LNCaP clone FGC (cell line): ENCODE measurements around the gene DHPS.
"Not testable (repeated sequence)": the region's sequence is repeated elsewhere in the genome, so short reads cannot be mapped to it uniquely, and the experiment has no call there.

Source experiments
- DNase-seq: peaks from one replicate; pipeline ENCODE4 v3.0.0-alpha.2; 2011; ENCODE audit warnings: low read depth
- H3K4me3 ChIP-seq: 2 replicates; pipeline ENCODE4 v1.5.1; 2011; ENCODE audit warnings: mild to moderate bottlenecking, low read depth, low read length, control low read depth
- CTCF ChIP-seq: IDR thresholded peaks from 2 replicates; pipeline ENCODE4 v1.5.1; 2012; ENCODE audit warnings: mild to moderate bottlenecking; ENCODE audit not compliant: control insufficient read depth, insufficient read depth; ENCODE audit errors: extremely low read depth

DHPS gene

GRCh38 chr19:12681074-12681987, at the start of gene DHPS:
DHPS (minus strand) TSS chr19:12681880; CDS start chr19:12681766, 114 bp downstream.
- no peak for TF ChIP-seq CTCF
- peak; percentile 98 for DNase-seq
- peak within 1 kb of the TSS; percentile 81 for H3K4me3 ChIP-seq

GRCh38 chr19:12731337-12731736, 49.7 kb upstream of the DHPS start:
- no peak overlapping the region for H3K4me3 ChIP-seq
- TF ChIP-seq CTCF, result no peak
- no peak for DNase-seq

GRCh38 chr19:12730064-12730463, 48.4 kb upstream of the DHPS start:
- no peak for DNase-seq
- H3K4me3 ChIP-seq, result no peak overlapping the region
- no peak for TF ChIP-seq CTCF

- H3K4me3 ChIP-seq, result no peak overlapping the region
- no peak for DNase-seq
- TF ChIP-seq CTCF, result no peak
These were observed 46.2 kb upstream of the DHPS start for GRCh38 chr19:12727745-12728433.

GRCh38 chr19:12726988-12727316, 45.3 kb upstream of the DHPS start:
- DNase-seq, result no peak
- no peak overlapping the region for H3K4me3 ChIP-seq
- no peak for TF ChIP-seq CTCF

- not testable (repeated sequence) for H3K4me3 ChIP-seq, DNase-seq
These were observed 43.9 kb upstream of the DHPS start for GRCh38 chr19:12725612-12726011.

GRCh38 chr19:12723641-12724426, 42.2 kb upstream of the DHPS start, which contains the start of gene TNPO2:
TNPO2 (minus strand) TSS chr19:12723932; CDS start chr19:12720977, 2,955 bp downstream.
- DNase-seq, result peak; percentile 32
- TF ChIP-seq CTCF, result no peak
- H3K4me3 ChIP-seq, result peak within 1 kb of the TSS; percentile 79
